HEK293 (cell line): ENCODE measurements around the gene FGF22.

ENCODE experiments used
- KLF10 ChIP-seq: fragments of 450-650 bp; IDR thresholded peaks from 2 replicates; pipeline ENCODE4 v1.5.1; 2018; ENCODE audit warnings: missing biosample characterization, mild to moderate bottlenecking, missing genetic modification characterization
- MZF1 ChIP-seq: fragments of 450-650 bp; formaldehyde crosslinking; IDR thresholded peaks from 2 replicates; pipeline ENCODE4 v1.5.1; 2017; ENCODE audit warnings: missing biosample characterization, missing genetic modification characterization, borderline replicate concordance
- RBAK ChIP-seq: fragments of 450-650 bp; formaldehyde crosslinking; IDR thresholded peaks from 2 replicates; pipeline ENCODE4 v1.5.1; 2016; ENCODE audit warnings: missing biosample characterization, missing genetic modification characterization
- REST ChIP-seq: fragments of 450-650 bp; formaldehyde crosslinking; IDR thresholded peaks from 2 replicates; pipeline ENCODE4 v1.5.1; 2016; ENCODE audit warnings: missing biosample characterization, missing genetic modification characterization
- ZBTB21 ChIP-seq: fragments of 450-650 bp; formaldehyde crosslinking; IDR thresholded peaks from 2 replicates; pipeline ENCODE4 v1.5.1; 2017; ENCODE audit warnings: missing biosample characterization, missing genetic modification characterization
- ZBTB26 ChIP-seq: fragments of 450-650 bp; formaldehyde crosslinking; optimal IDR thresholded peaks from 2 replicates; pipeline ENCODE3; 2016; ENCODE audit warnings: missing biosample characterization, mild to moderate bottlenecking, missing genetic modification characterization
- ZFP37 ChIP-seq: fragments of 450-650 bp; formaldehyde crosslinking; IDR thresholded peaks from 2 replicates; pipeline ENCODE4 v1.5.1; 2016; ENCODE audit warnings: missing biosample characterization, missing genetic modification characterization
- ZNF114 ChIP-seq: fragments of 450-650 bp; formaldehyde crosslinking; IDR thresholded peaks from 2 replicates; pipeline ENCODE4 v1.5.0; 2017; ENCODE audit warnings: missing biosample characterization, missing genetic modification characterization
- ZNF792 ChIP-seq: fragments of 450-650 bp; formaldehyde crosslinking; IDR thresholded peaks from 2 replicates; pipeline ENCODE4 v1.5.1; 2016; ENCODE audit warnings: missing biosample characterization, missing genetic modification characterization
- ZSCAN4 ChIP-seq: fragments of 450-650 bp; formaldehyde crosslinking; IDR thresholded peaks from 2 replicates; pipeline ENCODE4 v1.5.1; 2017; ENCODE audit warnings: missing biosample characterization, missing genetic modification characterization
- TF ChIP-seq, protein P1 (sequence below): fragments of 450-650 bp; formaldehyde crosslinking; IDR thresholded peaks from 2 replicates; pipeline ENCODE4 v1.5.1; 2016; ENCODE audit warnings: missing biosample characterization, missing genetic modification characterization

GRCh38 chr19:651991-652390 lies 12.3 kb downstream of the FGF22 start:
- TF ChIP-seq, protein P1, sequence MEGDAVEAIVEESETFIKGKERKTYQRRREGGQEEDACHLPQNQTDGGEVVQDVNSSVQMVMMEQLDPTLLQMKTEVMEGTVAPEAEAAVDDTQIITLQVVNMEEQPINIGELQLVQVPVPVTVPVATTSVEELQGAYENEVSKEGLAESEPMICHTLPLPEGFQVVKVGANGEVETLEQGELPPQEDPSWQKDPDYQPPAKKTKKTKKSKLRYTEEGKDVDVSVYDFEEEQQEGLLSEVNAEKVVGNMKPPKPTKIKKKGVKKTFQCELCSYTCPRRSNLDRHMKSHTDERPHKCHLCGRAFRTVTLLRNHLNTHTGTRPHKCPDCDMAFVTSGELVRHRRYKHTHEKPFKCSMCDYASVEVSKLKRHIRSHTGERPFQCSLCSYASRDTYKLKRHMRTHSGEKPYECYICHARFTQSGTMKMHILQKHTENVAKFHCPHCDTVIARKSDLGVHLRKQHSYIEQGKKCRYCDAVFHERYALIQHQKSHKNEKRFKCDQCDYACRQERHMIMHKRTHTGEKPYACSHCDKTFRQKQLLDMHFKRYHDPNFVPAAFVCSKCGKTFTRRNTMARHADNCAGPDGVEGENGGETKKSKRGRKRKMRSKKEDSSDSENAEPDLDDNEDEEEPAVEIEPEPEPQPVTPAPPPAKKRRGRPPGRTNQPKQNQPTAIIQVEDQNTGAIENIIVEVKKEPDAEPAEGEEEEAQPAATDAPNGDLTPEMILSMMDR (tag by site-specific recombination) = no peak
- TF ChIP-seq ZBTB26 (tag by site-specific recombination) = no peak
- no peak for TF ChIP-seq ZNF792 (tag by site-specific recombination)
- no peak for TF ChIP-seq MZF1
- no peak for TF ChIP-seq ZNF114 (tag by site-specific recombination)
- no peak for TF ChIP-seq ZBTB21 (tag by site-specific recombination)
- no peak for TF ChIP-seq ZFP37 (tag by site-specific recombination)
- no peak for TF ChIP-seq KLF10 (tag by site-specific recombination)
- TF ChIP-seq REST (tag by site-specific recombination) = no peak
- TF ChIP-seq RBAK (tag by site-specific recombination) = no peak
- no peak for TF ChIP-seq ZSCAN4 (tag by site-specific recombination)
